ENCODE measurements around the gene CNNM2.
"Not testable (repeated sequence)": the region's sequence is repeated elsewhere in the genome, so short reads cannot be mapped to it uniquely, and the experiment has no call there.

Gene CNNM2

DNA sequence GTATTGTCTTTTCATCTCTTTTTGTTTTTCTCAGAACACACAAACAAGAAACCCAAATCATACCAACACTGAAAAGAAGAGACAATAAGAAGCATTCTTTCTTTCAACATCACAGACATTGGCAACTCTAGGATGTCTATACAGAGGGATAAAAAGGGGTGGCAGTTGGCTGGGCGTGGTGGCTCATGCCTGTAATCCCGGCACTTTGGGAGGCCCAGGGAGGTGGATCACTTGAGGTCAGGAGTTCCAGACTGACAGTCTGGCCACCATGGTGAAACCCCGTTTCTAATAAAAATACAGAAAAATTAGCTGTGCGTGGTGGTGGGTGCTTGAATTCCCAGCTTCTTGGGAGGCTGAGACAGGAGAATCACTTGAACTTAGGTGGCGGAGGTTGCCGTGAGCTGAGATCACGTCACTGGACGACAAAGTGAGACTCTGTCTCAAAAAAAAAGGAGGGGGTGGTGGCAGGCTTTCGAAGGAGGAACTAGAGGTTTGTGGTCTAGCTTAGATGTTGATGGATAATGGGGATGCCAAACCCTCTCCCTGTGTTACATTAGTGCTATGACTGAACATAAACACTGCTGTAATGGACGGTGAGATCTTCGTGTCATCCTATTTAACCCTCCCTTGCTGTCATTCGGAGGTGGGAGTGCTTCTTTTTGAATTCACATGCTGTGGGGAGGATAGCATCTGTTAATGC is 9.4 kb downstream of the CNNM2 start:
- Histone ChIP-seq H3K36me3 (ENCODE audit: control insufficient read depth in 2 of 2, insufficient read depth in 1 of 2, low read length in 2 of 2) (peaks cover 3 to 4% of the 10 kb centered on the region in 2 experiments; a peak in 2 of 3 replicates), H3K27ac (ENCODE audit: extremely low read depth, low read depth, low read length) (no peak overlapping the region), H3K4me3 (ENCODE audit: low read depth, low read length) (no peak overlapping the region), H3K4me1 (ENCODE audit: control insufficient read depth, insufficient read depth, low read length) (no peaks in the 10 kb centered on the region), H3K9me3 (ENCODE audit: control insufficient read depth, insufficient read depth, low read depth, low read length) (no peaks in the 10 kb centered on the region)
- no peak for TF ChIP-seq EGR2 (tag by site-specific recombination; IDR thresholded peaks at IDR 0.05; ENCODE audit: low read depth)
- no peak for TF ChIP-seq ZNF121 (tag by site-specific recombination; IDR thresholded peaks at IDR 0.05)
- TF ChIP-seq ZNF791 (tag by site-specific recombination; IDR thresholded peaks at IDR 0.05): no peak
- no peak for TF ChIP-seq MYNN (tag by site-specific recombination; IDR thresholded peaks at IDR 0.05; ENCODE audit: borderline replicate concordance)
- no peak for TF ChIP-seq ZNF10 (tag by site-specific recombination; IDR thresholded peaks at IDR 0.05)
- TF ChIP-seq ZNF311 (tag by site-specific recombination; IDR thresholded peaks at IDR 0.05; ENCODE audit: borderline replicate concordance): no peak
- no peak for TF ChIP-seq ZBTB20 (tag by site-specific recombination; IDR thresholded peaks at IDR 0.05)
- TF ChIP-seq, protein P1, sequence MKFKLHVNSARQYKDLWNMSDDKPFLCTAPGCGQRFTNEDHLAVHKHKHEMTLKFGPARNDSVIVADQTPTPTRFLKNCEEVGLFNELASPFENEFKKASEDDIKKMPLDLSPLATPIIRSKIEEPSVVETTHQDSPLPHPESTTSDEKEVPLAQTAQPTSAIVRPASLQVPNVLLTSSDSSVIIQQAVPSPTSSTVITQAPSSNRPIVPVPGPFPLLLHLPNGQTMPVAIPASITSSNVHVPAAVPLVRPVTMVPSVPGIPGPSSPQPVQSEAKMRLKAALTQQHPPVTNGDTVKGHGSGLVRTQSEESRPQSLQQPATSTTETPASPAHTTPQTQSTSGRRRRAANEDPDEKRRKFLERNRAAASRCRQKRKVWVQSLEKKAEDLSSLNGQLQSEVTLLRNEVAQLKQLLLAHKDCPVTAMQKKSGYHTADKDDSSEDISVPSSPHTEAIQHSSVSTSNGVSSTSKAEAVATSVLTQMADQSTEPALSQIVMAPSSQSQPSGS (tag by site-specific recombination; IDR thresholded peaks at IDR 0.05; ENCODE audit: low read depth): no peak
- no peak for TF ChIP-seq ZFP37 (tag by site-specific recombination; IDR thresholded peaks at IDR 0.05)
- no peak for TF ChIP-seq ZNF501 (tag by site-specific recombination; IDR thresholded peaks at IDR 0.05)
- no peak for TF ChIP-seq ZBTB21 (tag by site-specific recombination; IDR thresholded peaks at IDR 0.05)
- no peak for TF ChIP-seq WT1 (tag by site-specific recombination; IDR thresholded peaks at IDR 0.05)
- TF ChIP-seq FEZF1 (tag by site-specific recombination; IDR thresholded peaks at IDR 0.05): no peak
- TF ChIP-seq ZNF423 (tag by site-specific recombination; IDR thresholded peaks at IDR 0.05): no peak
- no peak for TF ChIP-seq ZSCAN16 (tag by site-specific recombination; IDR thresholded peaks at IDR 0.05)
- no peak for TF ChIP-seq ZNF529 (tag by site-specific recombination; IDR thresholded peaks at IDR 0.05; ENCODE audit: insufficient replicate concordance)
- CTCF ChIA-PET: no interaction called here
- POLR2A ChIA-PET: no interaction called here

DNA sequence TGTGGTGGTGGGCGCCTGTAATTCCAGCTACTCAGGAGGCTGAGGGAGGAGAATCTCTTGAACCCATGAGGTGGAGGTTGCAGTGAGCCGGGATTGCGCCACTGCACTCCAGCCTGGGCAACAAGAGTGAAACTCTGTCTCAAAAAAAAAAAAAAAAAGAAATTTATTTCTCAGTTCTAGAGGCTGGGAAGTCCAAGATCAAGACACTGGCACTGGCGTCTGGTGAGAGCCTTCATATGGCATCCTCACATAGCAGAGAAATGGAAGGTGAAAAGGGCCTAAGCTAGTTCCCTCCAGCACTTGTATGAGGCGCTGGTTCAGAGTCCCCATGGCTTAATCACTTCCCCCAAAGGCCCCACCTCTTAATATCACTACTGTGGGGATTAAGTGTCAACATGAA is 10.3 kb downstream of the CNNM2 start:
- H3K27ac ChIP-seq (ENCODE audit: extremely low read depth, low read depth, low read length); H3K9me3 ChIP-seq (ENCODE audit: control insufficient read depth, insufficient read depth, low read depth, low read length); H3K4me3 ChIP-seq (ENCODE audit: low read depth, low read length); POLR2A ChIA-PET; H3K36me3 ChIP-seq (ENCODE audit: control insufficient read depth in 2 of 2, insufficient read depth in 1 of 2, low read length in 2 of 2); H3K4me1 ChIP-seq (ENCODE audit: control insufficient read depth, insufficient read depth, low read length); CTCF ChIA-PET: not testable (repeated sequence)

DNA sequence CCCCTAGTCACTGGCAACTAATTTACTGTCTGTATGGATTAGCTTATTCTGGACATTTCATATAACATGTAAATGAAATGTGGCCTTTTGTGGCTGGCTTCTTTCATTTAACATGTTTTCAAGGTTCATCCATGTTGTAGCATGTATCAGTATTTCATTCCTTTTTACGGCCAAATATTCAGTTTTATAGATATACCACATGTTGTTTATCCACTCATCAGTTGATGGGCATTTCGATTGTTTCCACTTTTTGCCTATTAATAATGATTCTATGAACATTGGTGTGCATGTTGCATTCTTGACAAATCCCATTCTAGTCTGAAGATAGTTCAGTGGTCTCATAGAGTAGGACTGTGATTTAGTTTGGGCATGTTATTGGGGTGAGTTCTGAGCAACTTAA is 12.6 kb downstream of the CNNM2 start:
- Histone ChIP-seq H3K36me3 (ENCODE audit: control insufficient read depth in 2 of 2, insufficient read depth in 1 of 2, low read length in 2 of 2) (peaks cover 3 to 4% of the 10 kb centered on the region in 2 experiments; a peak in 2 of 3 replicates), H3K4me1 (ENCODE audit: control insufficient read depth, insufficient read depth, low read length) (no peaks in the 10 kb centered on the region), H3K4me3 (ENCODE audit: low read depth, low read length) (no peak overlapping the region), H3K9me3 (ENCODE audit: control insufficient read depth, insufficient read depth, low read depth, low read length) (no peaks in the 10 kb centered on the region), H3K27ac (ENCODE audit: extremely low read depth, low read depth, low read length) (no peak overlapping the region)
- POLR2A ChIA-PET: no interaction called here
- no peak for TF ChIP-seq TCF7L2 (IDR thresholded peaks at IDR 0.05; ENCODE audit: borderline replicate concordance, low read depth, low read length)
- TF ChIP-seq SP3 (tag by site-specific recombination; IDR thresholded peaks at IDR 0.05): no peak
- no peak for TF ChIP-seq ZNF274 (IDR thresholded peaks at IDR 0.05; ENCODE audit: low read length)
- TF ChIP-seq ZNF274 (tag by site-specific recombination; IDR thresholded peaks at IDR 0.05; ENCODE audit: borderline replicate concordance): no peak
- no peak for TF ChIP-seq ZNF174 (tag by site-specific recombination; IDR thresholded peaks at IDR 0.05)
- peak; percentile 91 for TF ChIP-seq ZNF10 (tag by site-specific recombination; IDR thresholded peaks at IDR 0.05)
- TF ChIP-seq ZNF768 (tag by site-specific recombination; IDR thresholded peaks at IDR 0.05): no peak
- CTCF ChIA-PET: no interaction called here

All from HEK293 (cell line).